Type B pancreatic cell (in vitro differentiated cells): ENCODE results near the gene FUBP3. TPM values are rescaled to one million over a fixed set of nuclear protein-coding genes. Genes with fewer than 3 reads are reported as not detected.

ENCODE experiments used
- DNase-seq: peaks from one replicate; pipeline ENCODE4 v3.0.0; 2021; ENCODE audit warnings: mixed read lengths; ENCODE audit not compliant: unreplicated experiment; ENCODE audit errors: extremely low spot score
- H3K27ac Mint-ChIP-seq: 2 replicates; pipeline ENCODE4 v1.8.0; 2021; ENCODE audit warnings: mild to moderate bottlenecking, mixed read lengths
- H3K27me3 Mint-ChIP-seq: 2 replicates; pipeline ENCODE4 v1.8.0; 2021; ENCODE audit warnings: mixed read lengths
- H3K36me3 Mint-ChIP-seq: 2 replicates; pipeline ENCODE4 v1.8.0; 2021; ENCODE audit warnings: mixed read lengths
- H3K4me1 Mint-ChIP-seq: one replicate; pipeline ENCODE4 v1.8.0; 2021; ENCODE audit warnings: mixed read lengths; ENCODE audit not compliant: unreplicated experiment
- H3K4me3 Mint-ChIP-seq: 2 replicates; pipeline ENCODE4 v1.8.0; 2021; ENCODE audit warnings: mild to moderate bottlenecking, mixed read lengths
- H3K9me3 Mint-ChIP-seq: 2 replicates; pipeline ENCODE4 v1.8.0; 2021; ENCODE audit warnings: mixed read lengths
- CTCF ChIP-seq: fragments of 200-600 bp; sonication (generic); conservative IDR thresholded peaks from 2 replicates; pipeline ENCODE4 v1.5.0; 2021; ENCODE audit warnings: antibody characterized with exemption, mild to moderate bottlenecking
- long read RNA-seq: library from polyadenylated mRNA; unstranded; transcript quantifications from one replicate; pipeline ENCODE4 v2.0.0, GENCODE V29; 2020
- total RNA-seq: library from RNA; stranded (reverse); gene quantifications from 2 replicates; pipeline ENCODE4 v1.2.1, GENCODE V29; 2021; ENCODE audit warnings: low replicate concordance

Gene FUBP3, protein sequence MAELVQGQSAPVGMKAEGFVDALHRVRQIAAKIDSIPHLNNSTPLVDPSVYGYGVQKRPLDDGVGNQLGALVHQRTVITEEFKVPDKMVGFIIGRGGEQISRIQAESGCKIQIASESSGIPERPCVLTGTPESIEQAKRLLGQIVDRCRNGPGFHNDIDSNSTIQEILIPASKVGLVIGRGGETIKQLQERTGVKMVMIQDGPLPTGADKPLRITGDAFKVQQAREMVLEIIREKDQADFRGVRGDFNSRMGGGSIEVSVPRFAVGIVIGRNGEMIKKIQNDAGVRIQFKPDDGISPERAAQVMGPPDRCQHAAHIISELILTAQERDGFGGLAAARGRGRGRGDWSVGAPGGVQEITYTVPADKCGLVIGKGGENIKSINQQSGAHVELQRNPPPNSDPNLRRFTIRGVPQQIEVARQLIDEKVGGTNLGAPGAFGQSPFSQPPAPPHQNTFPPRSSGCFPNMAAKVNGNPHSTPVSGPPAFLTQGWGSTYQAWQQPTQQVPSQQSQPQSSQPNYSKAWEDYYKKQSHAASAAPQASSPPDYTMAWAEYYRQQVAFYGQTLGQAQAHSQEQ
- total RNA-seq = 59.3 and 62.3 TPM in 2 replicates
- long read RNA-seq, partial matches to known transcripts = 15 of 24 reads
- long read RNA-seq, other reads (novel, unspliced or antisense) = 5 of 24 reads

GRCh38 chr9:130578865-130579737 is at the start of gene FUBP3:
Gene FUBP3, plus strand, starts transcription at chr9:130579577. Its CDS starts 104 bp downstream, at chr9:130579681.
- Mint-ChIP-seq H3K27ac (peak within 1 kb of the TSS; percentile 92), H3K4me3 (peak within 1 kb of the TSS; percentile 92), H3K36me3 (no peaks in the 10 kb centered on the region), H3K27me3 (peaks cover 8% of the 10 kb centered on the region), H3K9me3 (no peaks in the 10 kb centered on the region), H3K4me1 (peaks cover 6% of the 10 kb centered on the region)
- DNase-seq = peak; percentile 88
- TF ChIP-seq CTCF = no peak

DNA sequence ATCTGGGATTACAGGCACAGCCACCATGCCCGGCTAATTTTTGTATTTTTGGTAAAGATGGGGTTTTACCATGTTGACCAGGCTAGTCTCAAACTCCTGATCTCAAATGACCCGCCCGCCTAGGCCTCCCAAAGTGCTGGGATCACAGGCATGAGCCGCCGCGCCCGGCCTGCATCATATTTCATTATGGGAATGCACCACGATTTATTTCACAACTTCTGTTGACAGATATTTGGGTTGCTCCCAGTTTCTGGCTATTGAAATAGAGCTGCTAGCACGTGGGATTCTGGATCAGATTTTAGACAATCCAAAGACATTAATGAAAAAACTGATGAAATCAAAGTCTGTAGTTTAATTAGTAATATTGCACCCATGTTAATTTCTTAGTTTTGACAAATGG is 48.4 kb upstream of the FUBP3 start:
- Mint-ChIP-seq H3K4me3 (no peak overlapping the region), H3K27me3 (peaks cover 24% of the 10 kb centered on the region), H3K9me3 (no peaks in the 10 kb centered on the region), H3K36me3 (no peaks in the 10 kb centered on the region), H3K27ac (no peak overlapping the region), H3K4me1 (peaks cover 18% of the 10 kb centered on the region)
- no peak for TF ChIP-seq CTCF
- no peak for DNase-seq

DNA sequence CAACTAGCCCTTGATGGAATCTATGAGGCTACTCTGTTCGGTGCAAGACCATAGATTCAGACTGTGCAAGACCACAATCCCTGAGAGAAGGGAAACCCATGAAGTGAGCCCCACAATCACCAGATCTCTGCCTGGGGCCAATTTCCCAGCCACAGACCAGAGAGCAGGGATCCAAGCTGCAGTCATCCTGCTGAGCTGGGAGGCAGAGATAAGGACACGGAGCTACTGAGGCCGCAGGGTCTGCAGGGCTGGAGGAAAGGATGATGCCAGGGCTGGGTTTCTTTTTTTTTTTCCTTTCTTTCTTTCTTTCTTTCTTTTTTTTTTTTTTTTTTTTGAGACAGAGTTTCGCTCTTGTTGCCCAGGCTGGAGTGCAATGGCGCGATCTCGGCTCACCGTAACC is 47.7 kb upstream of the FUBP3 start:
- no peak for TF ChIP-seq CTCF
- H3K4me3 Mint-ChIP-seq = no peak overlapping the region
- peaks cover 21% of the 10 kb centered on the region for H3K4me1 Mint-ChIP-seq
- peaks cover 27% of the 10 kb centered on the region for H3K27me3 Mint-ChIP-seq
- no peak overlapping the region for H3K27ac Mint-ChIP-seq
- no peaks in the 10 kb centered on the region for H3K9me3 Mint-ChIP-seq
- no peak for DNase-seq
- no peaks in the 10 kb centered on the region for H3K36me3 Mint-ChIP-seq

- TF ChIP-seq CTCF = no peak
- no peak overlapping the region for H3K27ac Mint-ChIP-seq
- no peaks in the 10 kb centered on the region for H3K9me3 Mint-ChIP-seq
- H3K27me3 Mint-ChIP-seq = peaks cover 31% of the 10 kb centered on the region
- no peak for DNase-seq
- no peaks in the 10 kb centered on the region for H3K36me3 Mint-ChIP-seq
- no peak overlapping the region for H3K4me3 Mint-ChIP-seq
- H3K4me1 Mint-ChIP-seq = peaks cover 18% of the 10 kb centered on the region
These were observed 46.8 kb upstream of the FUBP3 start for GRCh38 chr9:130532426-130533080.
